ENCODE data around the gene PSG1.
"Not testable (repeated sequence)": the region's sequence is repeated elsewhere in the genome, so short reads cannot be mapped to it uniquely, and the experiment has no call there.

Gene PSG1

GRCh38 chr19:42874901-42875813 lies 4.4 kb downstream of the PSG1 start:
- peak; percentile 18 for DNase-seq (ENCODE audit: low read depth)
- H3K4me3 ChIP-seq (ENCODE audit: low read depth, low read length); in situ Hi-C loops (cut with HindIII; ENCODE audit: low sequenced_read_pairs): not testable (repeated sequence)

GRCh38 chr19:42874136-42874535 lies 5.4 kb downstream of the PSG1 start:
- DNase-seq (ENCODE audit: low read depth); in situ Hi-C loops (cut with HindIII; ENCODE audit: low sequenced_read_pairs); H3K4me3 ChIP-seq (ENCODE audit: low read depth, low read length): not testable (repeated sequence)

- no peak for DNase-seq (ENCODE audit: low read depth)
- no peak overlapping the region for H3K4me3 ChIP-seq (ENCODE audit: low read depth, low read length)
- peak; percentile 22 for TF ChIP-seq CTCF (IDR thresholded peaks at IDR 0.05; ENCODE audit: low read depth, low read length, missing control alignments)
These were observed 6.9 kb downstream of the PSG1 start for GRCh38 chr19:42872608-42873007.

GRCh38 chr19:42857544-42857867 lies 22.0 kb downstream of the PSG1 start:
- H3K4me3 ChIP-seq (ENCODE audit: low read depth, low read length), result no peak overlapping the region
- peak; percentile 15 for TF ChIP-seq CTCF (IDR thresholded peaks at IDR 0.05; ENCODE audit: low read depth, low read length, missing control alignments)
- in situ Hi-C loops (cut with HindIII; ENCODE audit: low sequenced_read_pairs), result no loop called here
- no peak for DNase-seq (ENCODE audit: low read depth)

More at GRCh38 chr19:42872608-42873007, 6.9 kb downstream of the PSG1 start:
- in situ Hi-C loops (cut with HindIII; ENCODE audit: low sequenced_read_pairs), result no loop called here

GRCh38 chr19:42856866-42857543 lies 22.5 kb downstream of the PSG1 start:
- in situ Hi-C loops (cut with HindIII; ENCODE audit: low sequenced_read_pairs); H3K4me3 ChIP-seq (ENCODE audit: low read depth, low read length); DNase-seq (ENCODE audit: low read depth): not testable (repeated sequence)
- peak; percentile 56 for TF ChIP-seq CTCF (IDR thresholded peaks at IDR 0.05; ENCODE audit: low read depth, low read length, missing control alignments)

- in situ Hi-C loops (cut with HindIII; ENCODE audit: low sequenced_read_pairs); DNase-seq (ENCODE audit: low read depth); H3K4me3 ChIP-seq (ENCODE audit: low read depth, low read length): not testable (repeated sequence)
These were observed 24.8 kb downstream of the PSG1 start for GRCh38 chr19:42854745-42855144.

GRCh38 chr19:42853231-42853630 lies 26.3 kb downstream of the PSG1 start:
- in situ Hi-C loops (cut with HindIII; ENCODE audit: low sequenced_read_pairs), result not testable (repeated sequence)

GRCh38 chr19:42852821-42853220 lies 26.7 kb downstream of the PSG1 start:
- in situ Hi-C loops (cut with HindIII; ENCODE audit: low sequenced_read_pairs), result not testable (repeated sequence)

More at GRCh38 chr19:42853231-42853630, 26.3 kb downstream of the PSG1 start:
- not testable (repeated sequence) for H3K4me3 ChIP-seq (ENCODE audit: low read depth, low read length); DNase-seq (ENCODE audit: low read depth)

GRCh38 chr19:42851718-42852280 lies 27.7 kb downstream of the PSG1 start:
- in situ Hi-C loops (cut with HindIII; ENCODE audit: low sequenced_read_pairs); H3K4me3 ChIP-seq (ENCODE audit: low read depth, low read length); DNase-seq (ENCODE audit: low read depth): not testable (repeated sequence)

More at GRCh38 chr19:42852821-42853220, 26.7 kb downstream of the PSG1 start:
- DNase-seq (ENCODE audit: low read depth); H3K4me3 ChIP-seq (ENCODE audit: low read depth, low read length): not testable (repeated sequence)
